ENCODE results near the gene DNMT3L. TPM values are rescaled to one million over a fixed set of nuclear protein-coding genes. Genes with fewer than 3 reads are reported as not detected.

The DNMT3L gene
- polyA plus RNA-seq, 1 of the 3 experiments (the other 2 are of a cell fraction), result not detected

GRCh38 chr21:44260066-44260465, 1.6 kb downstream of the DNMT3L start:
- H3K9me3 ChIP-seq, result no peaks in the 10 kb centered on the region
- no peak overlapping the region for H3K9ac ChIP-seq
- H2AFZ ChIP-seq (ENCODE audit: low read depth), result no peak overlapping the region
- no peak overlapping the region for H3K4me3 ChIP-seq (ENCODE audit: low read depth in 2 of 2, low read length in 1 of 2)
- TF ChIP-seq FOXM1 (IDR thresholded peaks at IDR 0.05; ENCODE audit: low read depth) (no peak), RFX5 (IDR thresholded peaks at IDR 0.05; ENCODE audit: low read length) (no peak), CHD2 (IDR thresholded peaks at IDR 0.05; ENCODE audit: low read length, partially characterized antibody) (no peak), TCF12 (IDR thresholded peaks at IDR 0.05) (no peak), TEAD4 (IDR thresholded peaks at IDR 0.05; ENCODE audit: borderline replicate concordance, insufficient read depth) (no peak), YY1 (IDR thresholded peaks at IDR 0.05; ENCODE audit: low read depth) (no peak), JUND (IDR thresholded peaks at IDR 0.05) (no peak), RXRA (IDR thresholded peaks at IDR 0.05; ENCODE audit: borderline replicate concordance, low read depth) (no peak), PBX3 (IDR thresholded peaks at IDR 0.05) (no peak), CTCF (IDR thresholded peaks at IDR 0.05) (no peak)
- no peaks in the 10 kb centered on the region for H3K27me3 ChIP-seq (ENCODE audit: insufficient read depth)
- CTCF ChIA-PET, result no interaction called here
- no peaks in the 10 kb centered on the region for H3K79me2 ChIP-seq (ENCODE audit: insufficient read depth)
- H3K36me3 ChIP-seq (replicated peaks in 1 of 2; ENCODE audit: control insufficient read depth in 1 of 2, insufficient read depth in 2 of 2, low read length in 1 of 2), result no peaks in the 10 kb centered on the region
- POLR2A ChIA-PET, result no interaction called here
- WGBS (ENCODE audit: low lambda C conversion rate), result 20% methylated on average over 4 of the region's 4 CpGs
- H3K4me1 ChIP-seq (ENCODE audit: control insufficient read depth in 1 of 2, insufficient read depth in 2 of 2, low read depth in 1 of 2, low read length in 1 of 2), result no peaks in the 10 kb centered on the region
- no peaks in the 10 kb centered on the region for H3K9me2 ChIP-seq
- H4K20me1 ChIP-seq (ENCODE audit: insufficient read depth), result no peaks in the 10 kb centered on the region
- H3K27ac ChIP-seq (ENCODE audit: low read depth in 2 of 2, low read length in 1 of 2), result no peak overlapping the region
- DNase-seq, result no peak
- H3K4me2 ChIP-seq, result no peak overlapping the region
- no peaks in the 10 kb centered on the region for H3F3A ChIP-seq (replicated peaks; ENCODE audit: insufficient read depth)

- no peaks in the 10 kb centered on the region for H3K9me3 ChIP-seq
- no peak overlapping the region for H3K27ac ChIP-seq (ENCODE audit: low read depth in 2 of 2, low read length in 1 of 2)
- H3K27me3 ChIP-seq (ENCODE audit: insufficient read depth), result no peaks in the 10 kb centered on the region
- no peaks in the 10 kb centered on the region for H4K20me1 ChIP-seq (ENCODE audit: insufficient read depth)
- H2AFZ ChIP-seq (ENCODE audit: low read depth), result no peak overlapping the region
- H3K79me2 ChIP-seq (ENCODE audit: insufficient read depth), result no peaks in the 10 kb centered on the region
- ChIA-PET CTCF (no interaction called here), POLR2A (no interaction called here)
- H3K9me2 ChIP-seq, result no peaks in the 10 kb centered on the region
- H3K4me2 ChIP-seq, result no peak overlapping the region
- WGBS (ENCODE audit: low lambda C conversion rate), result 58% methylated on average over 21 of the region's 22 CpGs
- H3F3A ChIP-seq (replicated peaks; ENCODE audit: insufficient read depth), result no peaks in the 10 kb centered on the region
- DNase-seq, result no peak
- H3K9ac ChIP-seq, result no peak overlapping the region
- H3K4me3 ChIP-seq (ENCODE audit: low read depth in 2 of 2, low read length in 1 of 2), result no peak overlapping the region
- no peaks in the 10 kb centered on the region for H3K36me3 ChIP-seq (replicated peaks in 1 of 2; ENCODE audit: control insufficient read depth in 1 of 2, insufficient read depth in 2 of 2, low read length in 1 of 2)
- H3K4me1 ChIP-seq (ENCODE audit: control insufficient read depth in 1 of 2, insufficient read depth in 2 of 2, low read depth in 1 of 2, low read length in 1 of 2), result no peaks in the 10 kb centered on the region
- no peak for TF ChIP-seq PBX3 (IDR thresholded peaks at IDR 0.05)
- no peak for TF ChIP-seq REST (IDR thresholded peaks at IDR 0.05; ENCODE audit: low read depth, low read length)
- TF ChIP-seq CTCF (IDR thresholded peaks at IDR 0.05), result no peak
- no peak for TF ChIP-seq RXRA (IDR thresholded peaks at IDR 0.05; ENCODE audit: borderline replicate concordance, low read depth)
- TF ChIP-seq JUND (IDR thresholded peaks at IDR 0.05), result no peak
- TF ChIP-seq TEAD4 (IDR thresholded peaks at IDR 0.05; ENCODE audit: borderline replicate concordance, insufficient read depth), result no peak
- no peak for TF ChIP-seq ZBTB33 (IDR thresholded peaks at IDR 0.05; ENCODE audit: borderline replicate concordance, low read depth)
- no peak for TF ChIP-seq SMC3 (IDR thresholded peaks at IDR 0.05; ENCODE audit: low read depth, low read length)
- TF ChIP-seq ELF1 (IDR thresholded peaks at IDR 0.05), result no peak
These were observed 2.5 kb downstream of the DNMT3L start for GRCh38 chr21:44259082-44259705.

Measured in SK-N-SH (cell line).